BJ (cell line): ENCODE measurements around the gene HUNK. TPM values are rescaled to one million over a fixed set of nuclear protein-coding genes. Genes with fewer than 3 reads are reported as not detected.

Experiments
- CTCF ChIA-PET: fragments of 350-600 bp; formaldehyde crosslinking; extraction: SDS; loops from one replicate; lab custom pipeline; 2021; ENCODE audit warnings: antibody characterized with exemption, inconsistent platforms; lab: Yijun Ruan, JAX
- POLR2A ChIA-PET: fragments of 300-600 bp; sonication (Branson Sonifier 250); formaldehyde crosslinking; extraction: SDS; loops from one replicate; lab custom pipeline; 2021; ENCODE audit warnings: antibody characterized with exemption; lab: Charles Lee
- DNase-seq: peaks from one replicate; pipeline ENCODE4 v3.0.0-alpha.2; 2011; ENCODE audit warnings: low read depth
- H3K27me3 ChIP-seq: 2 replicates; pipeline ENCODE4 v1.6.0; 2011; ENCODE audit warnings: low read length; ENCODE audit not compliant: control insufficient read depth, insufficient read depth
- H3K36me3 ChIP-seq: 2 replicates; pipeline ENCODE4 v1.5.1; 2011; ENCODE audit warnings: low read length; ENCODE audit not compliant: control insufficient read depth, insufficient read depth
- H3K4me3 ChIP-seq: 2 replicates; pipeline ENCODE4 v1.5.1; 2011; ENCODE audit warnings: low read depth, mild to moderate bottlenecking, control low read depth, low read length
- polyA plus RNA-seq: library from polyadenylated mRNA; depleted of rRNA; stranded (reverse); fragments of >200 nt; gene quantifications from 2 replicates; pipeline ENCODE4 v1.2.3, GENCODE V29; 2011
- TF ChIP-seq, protein P1 (sequence below): IDR thresholded peaks from 2 replicates; pipeline ENCODE4 v1.5.1; 2011; ENCODE audit warnings: low read depth, mild to moderate bottlenecking, control low read depth, inconsistent platforms, low read length, moderate library complexity; ENCODE audit not compliant: insufficient read depth

The HUNK gene
- polyA plus RNA-seq, 1 experiment, result 0.70 TPM

DNA sequence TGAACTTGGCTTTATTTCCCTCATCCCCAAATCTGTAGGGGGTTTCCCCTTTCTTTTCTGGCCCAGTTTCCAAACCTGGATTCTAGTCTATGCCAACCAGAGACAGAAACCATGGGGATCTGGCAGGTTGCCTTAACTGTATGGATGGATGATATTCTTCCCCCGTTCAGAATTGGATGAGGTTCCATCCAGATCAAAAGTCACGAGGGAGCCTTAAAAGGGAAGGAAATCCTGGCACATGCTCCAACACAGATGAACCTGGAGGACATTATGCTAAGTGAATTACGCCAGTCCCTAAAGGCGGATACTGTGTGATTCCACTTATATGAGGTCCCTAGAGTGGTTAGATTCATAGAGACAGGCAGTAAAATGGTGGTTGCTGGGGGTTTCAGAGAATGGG lies 124.4 kb downstream of the HUNK start:
- Histone ChIP-seq H3K4me3 (no peak overlapping the region), H3K36me3 (no peaks in the 10 kb centered on the region), H3K27me3 (no peaks in the 10 kb centered on the region)
- TF ChIP-seq, protein P1, sequence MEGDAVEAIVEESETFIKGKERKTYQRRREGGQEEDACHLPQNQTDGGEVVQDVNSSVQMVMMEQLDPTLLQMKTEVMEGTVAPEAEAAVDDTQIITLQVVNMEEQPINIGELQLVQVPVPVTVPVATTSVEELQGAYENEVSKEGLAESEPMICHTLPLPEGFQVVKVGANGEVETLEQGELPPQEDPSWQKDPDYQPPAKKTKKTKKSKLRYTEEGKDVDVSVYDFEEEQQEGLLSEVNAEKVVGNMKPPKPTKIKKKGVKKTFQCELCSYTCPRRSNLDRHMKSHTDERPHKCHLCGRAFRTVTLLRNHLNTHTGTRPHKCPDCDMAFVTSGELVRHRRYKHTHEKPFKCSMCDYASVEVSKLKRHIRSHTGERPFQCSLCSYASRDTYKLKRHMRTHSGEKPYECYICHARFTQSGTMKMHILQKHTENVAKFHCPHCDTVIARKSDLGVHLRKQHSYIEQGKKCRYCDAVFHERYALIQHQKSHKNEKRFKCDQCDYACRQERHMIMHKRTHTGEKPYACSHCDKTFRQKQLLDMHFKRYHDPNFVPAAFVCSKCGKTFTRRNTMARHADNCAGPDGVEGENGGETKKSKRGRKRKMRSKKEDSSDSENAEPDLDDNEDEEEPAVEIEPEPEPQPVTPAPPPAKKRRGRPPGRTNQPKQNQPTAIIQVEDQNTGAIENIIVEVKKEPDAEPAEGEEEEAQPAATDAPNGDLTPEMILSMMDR, result no peak
- ChIA-PET CTCF (no interaction called here), POLR2A (no interaction called here)
- no peak for DNase-seq

DNA sequence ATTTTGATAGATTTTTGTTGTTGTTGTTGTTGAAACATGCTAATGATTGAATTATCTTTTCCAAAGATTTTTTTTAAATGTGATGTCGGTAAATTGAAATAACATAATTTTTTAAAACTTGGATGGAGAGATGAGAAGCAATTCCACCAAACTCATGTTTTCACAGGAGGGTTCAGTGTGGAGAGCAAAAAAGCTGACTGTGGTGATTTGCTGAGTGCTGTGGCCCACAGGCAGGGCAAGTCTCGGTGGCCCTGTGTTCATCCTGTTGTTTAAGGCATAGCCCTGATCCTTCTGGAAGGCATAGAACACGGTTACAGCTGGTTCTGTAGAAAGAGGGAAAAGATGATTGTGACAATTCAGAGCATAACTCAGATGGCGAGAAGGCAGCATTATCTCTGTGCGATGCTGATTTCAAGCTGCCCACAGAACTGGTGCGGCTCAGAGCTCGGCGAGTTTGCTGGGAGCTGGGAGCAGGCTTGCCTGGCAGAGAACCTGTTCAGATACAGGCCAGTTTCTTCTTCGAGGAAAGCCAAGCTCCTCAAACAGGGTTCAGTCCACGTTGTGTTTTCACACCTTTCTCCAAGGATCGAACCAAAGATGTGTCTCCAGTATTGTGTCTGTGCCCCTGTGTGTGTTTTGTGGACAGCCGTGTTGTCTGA lies 127.1 kb downstream of the HUNK start:
- TF ChIP-seq, protein P1, result no peak
- POLR2A ChIA-PET, result no interaction called here
- CTCF ChIA-PET, result interaction anchor here (0.6 to 0.9 kb wide), 3 partner anchors 8 to 53 kb away, joined by 3 to 5 read pairs (median 4); no protein-coding TSS in a partner anchor
- no peak for DNase-seq
- Histone ChIP-seq H3K4me3 (no peak overlapping the region), H3K36me3 (no peaks in the 10 kb centered on the region), H3K27me3 (no peaks in the 10 kb centered on the region)

DNA sequence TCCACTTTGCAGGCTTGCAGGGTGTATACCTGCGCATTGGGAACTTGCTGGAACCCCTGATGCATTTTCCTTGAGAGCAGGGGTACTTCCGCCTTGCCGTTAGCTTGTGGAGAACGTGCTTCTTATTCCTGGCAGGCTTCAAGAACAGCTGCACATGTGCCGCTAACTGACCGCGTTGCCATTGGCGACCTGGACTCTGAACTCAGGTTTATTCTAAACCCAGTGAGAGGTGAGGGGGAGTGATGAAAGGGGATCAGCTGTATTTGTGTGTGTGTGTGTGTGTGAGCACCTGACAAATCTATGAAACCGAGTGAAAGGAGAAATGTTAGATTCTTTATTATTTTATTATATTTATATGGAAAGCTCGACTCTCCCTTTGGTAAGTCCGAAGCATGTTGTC lies 128.6 kb downstream of the HUNK start:
- DNase-seq, result no peak
- ChIA-PET CTCF (interaction anchor here (0.9 kb wide), 1 partner anchor 13 kb away, joined by 3 read pairs; no protein-coding TSS in a partner anchor), POLR2A (no interaction called here)
- Histone ChIP-seq H3K36me3 (no peaks in the 10 kb centered on the region), H3K27me3 (no peaks in the 10 kb centered on the region), H3K4me3 (no peak overlapping the region)
- TF ChIP-seq, protein P1, result no peak

DNA sequence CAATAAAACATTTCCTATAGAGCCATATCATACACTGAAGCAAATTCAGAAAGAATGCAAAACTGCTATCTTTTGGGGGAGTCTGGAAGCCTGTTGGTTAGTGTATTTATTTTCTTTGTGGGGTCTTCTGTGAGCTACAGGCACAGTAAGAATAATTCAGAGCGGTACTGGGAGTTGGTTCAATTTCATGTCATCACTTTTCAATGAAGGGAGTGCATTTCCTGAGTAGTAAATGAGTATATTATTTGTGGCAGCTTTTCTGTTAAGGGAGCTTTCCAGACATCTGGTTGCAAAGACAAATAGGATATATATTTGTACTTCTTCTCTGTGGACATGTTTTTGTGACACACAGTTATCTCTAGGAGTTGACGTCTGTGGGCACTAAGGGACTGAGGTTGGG lies 130.6 kb downstream of the HUNK start:
- TF ChIP-seq, protein P1, result no peak
- no peak for DNase-seq
- CTCF ChIA-PET, result interaction anchor here (0.6 to 1.5 kb wide), 4 partner anchors 10 to 917 kb away, joined by 3 to 5 read pairs (median 3); no protein-coding TSS in a partner anchor
- no peaks in the 10 kb centered on the region for H3K27me3 ChIP-seq
- no peaks in the 10 kb centered on the region for H3K36me3 ChIP-seq
- no peak overlapping the region for H3K4me3 ChIP-seq
- POLR2A ChIA-PET, result no interaction called here

DNA sequence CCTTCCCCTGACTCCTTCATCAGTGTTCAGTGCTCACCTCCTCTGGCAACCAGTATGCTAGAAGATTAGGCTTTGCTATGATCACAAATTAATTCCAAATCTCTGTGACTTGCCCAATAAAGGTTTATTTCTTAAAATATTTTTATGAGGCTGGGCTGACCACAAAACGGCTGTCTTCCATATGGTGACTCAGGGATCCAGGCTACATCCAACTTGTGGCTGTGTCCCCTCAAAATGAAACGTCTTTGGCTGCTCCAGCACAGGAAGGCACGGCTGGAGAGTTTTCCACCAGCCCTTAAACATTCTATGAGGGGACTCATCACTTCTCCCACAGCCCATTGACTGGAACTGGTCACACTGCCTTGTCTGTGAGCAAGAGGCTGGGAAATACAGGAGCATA lies 131.5 kb downstream of the HUNK start:
- CTCF ChIA-PET, result interaction anchor here (0.6 to 1.5 kb wide), 3 partner anchors 11 to 918 kb away, joined by 3 to 5 read pairs (median 3); no protein-coding TSS in a partner anchor
- Histone ChIP-seq H3K27me3 (no peaks in the 10 kb centered on the region), H3K4me3 (no peak overlapping the region), H3K36me3 (no peaks in the 10 kb centered on the region)
- TF ChIP-seq, protein P1, result no peak
- no peak for DNase-seq
- POLR2A ChIA-PET, result no interaction called here
